LNCAP (cell line): ENCODE data around the gene KMT2E.

Experiments
- TF ChIP-seq, protein P1 (sequence below): fragments of 450-650 bp; IDR thresholded peaks from 2 replicates; pipeline ENCODE4 v1.5.1; 2017; ENCODE audit warnings: mild to moderate bottlenecking

Gene KMT2E

DNA sequence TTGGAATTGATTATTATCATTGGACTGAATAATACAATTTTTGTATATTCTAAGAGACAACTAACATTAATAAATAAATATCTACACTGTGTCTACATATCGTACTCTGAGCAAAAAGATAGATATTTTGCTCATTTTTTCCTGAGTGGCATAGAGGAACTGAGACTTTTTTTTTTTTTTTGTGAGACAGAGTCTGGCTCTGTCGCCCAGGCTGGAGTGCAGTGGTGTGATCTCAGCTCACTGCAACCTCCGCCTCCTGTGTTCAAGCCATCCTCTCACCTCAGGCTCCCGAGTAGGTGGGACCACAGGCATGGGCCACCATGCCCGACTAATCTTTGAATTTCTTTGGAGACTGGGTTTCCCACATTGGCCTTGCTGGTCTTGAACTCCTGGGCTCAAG is 14.0 kb downstream of the KMT2E start:
- TF ChIP-seq, protein P1, sequence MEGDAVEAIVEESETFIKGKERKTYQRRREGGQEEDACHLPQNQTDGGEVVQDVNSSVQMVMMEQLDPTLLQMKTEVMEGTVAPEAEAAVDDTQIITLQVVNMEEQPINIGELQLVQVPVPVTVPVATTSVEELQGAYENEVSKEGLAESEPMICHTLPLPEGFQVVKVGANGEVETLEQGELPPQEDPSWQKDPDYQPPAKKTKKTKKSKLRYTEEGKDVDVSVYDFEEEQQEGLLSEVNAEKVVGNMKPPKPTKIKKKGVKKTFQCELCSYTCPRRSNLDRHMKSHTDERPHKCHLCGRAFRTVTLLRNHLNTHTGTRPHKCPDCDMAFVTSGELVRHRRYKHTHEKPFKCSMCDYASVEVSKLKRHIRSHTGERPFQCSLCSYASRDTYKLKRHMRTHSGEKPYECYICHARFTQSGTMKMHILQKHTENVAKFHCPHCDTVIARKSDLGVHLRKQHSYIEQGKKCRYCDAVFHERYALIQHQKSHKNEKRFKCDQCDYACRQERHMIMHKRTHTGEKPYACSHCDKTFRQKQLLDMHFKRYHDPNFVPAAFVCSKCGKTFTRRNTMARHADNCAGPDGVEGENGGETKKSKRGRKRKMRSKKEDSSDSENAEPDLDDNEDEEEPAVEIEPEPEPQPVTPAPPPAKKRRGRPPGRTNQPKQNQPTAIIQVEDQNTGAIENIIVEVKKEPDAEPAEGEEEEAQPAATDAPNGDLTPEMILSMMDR = no peak

DNA sequence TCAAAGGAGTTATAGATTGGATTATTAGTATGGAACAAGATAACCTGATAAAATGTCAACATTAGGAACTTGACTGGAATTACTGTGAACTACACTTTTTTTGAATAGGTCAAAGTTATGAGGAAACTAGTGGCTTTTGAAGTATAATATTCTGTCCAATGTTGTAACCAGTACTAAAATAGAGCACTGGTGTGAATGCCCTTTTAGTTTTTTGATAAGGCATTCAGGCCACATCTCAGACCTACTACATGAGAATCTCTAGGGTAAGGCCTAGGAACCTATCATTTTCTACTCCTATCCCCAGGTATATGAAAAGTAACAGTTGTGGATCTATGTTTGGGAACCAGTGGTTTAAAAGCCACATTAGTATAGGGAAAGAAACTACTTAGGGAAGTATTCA is 16.4 kb downstream of the KMT2E start:
- TF ChIP-seq, protein P1 = no peak

GRCh38 chr7:105032553-105033214 is 18.7 kb downstream of the KMT2E start:
- TF ChIP-seq, protein P1 = no peak

GRCh38 chr7:105035349-105035748 is 21.3 kb downstream of the KMT2E start:
- TF ChIP-seq, protein P1 = no peak

- TF ChIP-seq, protein P1 = no peak
Measured at GRCh38 chr7:105036217-105037168, 22.5 kb downstream of the KMT2E start.

DNA sequence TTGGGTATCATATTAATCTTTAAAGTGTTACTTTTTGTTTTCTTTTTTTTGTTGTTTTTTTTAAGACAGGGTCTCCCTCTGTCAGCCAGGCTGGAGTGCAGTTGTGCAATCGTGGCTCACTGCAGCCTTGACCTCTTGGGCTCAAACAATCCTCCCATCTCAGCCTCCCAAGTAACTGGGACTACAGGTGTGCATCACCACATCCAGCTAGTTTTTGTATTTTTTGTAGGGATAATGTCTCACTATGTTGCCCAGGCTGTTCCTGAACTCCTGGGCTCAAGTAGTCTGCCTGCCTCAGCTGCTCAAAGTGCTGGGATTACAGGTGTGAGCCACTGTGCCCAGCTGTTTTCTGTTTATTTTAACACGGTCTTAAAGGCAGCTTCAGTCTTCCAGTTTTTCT is 23.3 kb downstream of the KMT2E start:
- TF ChIP-seq, protein P1 = no peak

DNA sequence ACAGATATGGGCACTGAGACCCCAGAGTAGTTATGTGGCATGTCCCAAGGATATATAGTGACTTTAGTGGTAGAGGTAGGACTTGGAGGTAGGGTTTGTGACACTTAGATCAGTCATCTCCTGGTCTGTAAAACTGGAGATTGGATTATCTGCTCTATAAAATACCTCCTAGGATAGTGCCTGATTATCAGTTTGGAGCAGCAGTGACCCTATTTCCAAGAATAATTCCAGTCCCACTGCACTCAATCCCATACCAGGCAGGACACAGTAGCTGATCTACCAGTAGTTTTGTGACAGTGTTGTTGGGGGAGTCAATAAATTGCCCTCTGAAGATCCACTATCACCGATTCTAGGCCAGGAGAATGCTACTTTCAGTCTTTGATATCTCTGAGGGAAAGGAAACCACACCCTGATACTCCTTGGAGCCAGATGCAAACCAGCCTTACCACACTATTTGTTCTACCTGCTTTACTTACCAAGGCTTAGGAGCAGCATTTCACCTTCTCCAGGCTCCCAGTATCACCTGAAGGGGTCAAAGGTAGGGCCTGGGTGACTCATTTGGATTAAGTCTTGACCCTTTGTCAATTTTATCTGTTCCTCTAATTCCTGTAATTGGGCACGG is 30.6 kb downstream of the KMT2E start:
- TF ChIP-seq, protein P1 = no peak
